GM18519 (cell line): ENCODE results near the gene MGAT5B.

ENCODE experiments used
- ATAC-seq: cut with Tn5 transposase; IDR thresholded peaks from one replicate; pipeline ENCODE4 v1.9.1; 2021; ENCODE audit warnings: mild to moderate bottlenecking, moderate library complexity; ENCODE audit not compliant: unreplicated experiment, low FRiP score

The MGAT5B gene

DNA sequence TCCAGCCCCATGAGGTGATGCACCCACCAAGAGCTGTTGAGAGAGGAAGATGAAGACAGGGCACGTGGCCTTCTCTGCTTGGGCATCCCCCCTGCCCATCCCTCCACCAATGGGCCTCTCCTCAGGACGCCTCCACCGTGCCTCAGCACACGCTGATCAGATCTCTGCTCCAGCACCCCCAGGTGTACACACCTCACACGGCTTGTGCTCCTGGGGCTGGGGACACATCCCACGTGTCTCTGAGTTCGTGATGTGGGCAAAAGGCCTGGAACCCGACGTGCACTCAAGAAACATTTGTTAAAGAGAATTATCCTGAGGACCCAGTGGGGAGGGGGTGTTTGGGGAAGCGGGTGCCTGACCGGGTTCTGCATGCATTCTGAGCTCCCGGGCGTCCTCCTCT is 55.3 kb downstream of the MGAT5B start:
- ATAC-seq, result no peak

DNA sequence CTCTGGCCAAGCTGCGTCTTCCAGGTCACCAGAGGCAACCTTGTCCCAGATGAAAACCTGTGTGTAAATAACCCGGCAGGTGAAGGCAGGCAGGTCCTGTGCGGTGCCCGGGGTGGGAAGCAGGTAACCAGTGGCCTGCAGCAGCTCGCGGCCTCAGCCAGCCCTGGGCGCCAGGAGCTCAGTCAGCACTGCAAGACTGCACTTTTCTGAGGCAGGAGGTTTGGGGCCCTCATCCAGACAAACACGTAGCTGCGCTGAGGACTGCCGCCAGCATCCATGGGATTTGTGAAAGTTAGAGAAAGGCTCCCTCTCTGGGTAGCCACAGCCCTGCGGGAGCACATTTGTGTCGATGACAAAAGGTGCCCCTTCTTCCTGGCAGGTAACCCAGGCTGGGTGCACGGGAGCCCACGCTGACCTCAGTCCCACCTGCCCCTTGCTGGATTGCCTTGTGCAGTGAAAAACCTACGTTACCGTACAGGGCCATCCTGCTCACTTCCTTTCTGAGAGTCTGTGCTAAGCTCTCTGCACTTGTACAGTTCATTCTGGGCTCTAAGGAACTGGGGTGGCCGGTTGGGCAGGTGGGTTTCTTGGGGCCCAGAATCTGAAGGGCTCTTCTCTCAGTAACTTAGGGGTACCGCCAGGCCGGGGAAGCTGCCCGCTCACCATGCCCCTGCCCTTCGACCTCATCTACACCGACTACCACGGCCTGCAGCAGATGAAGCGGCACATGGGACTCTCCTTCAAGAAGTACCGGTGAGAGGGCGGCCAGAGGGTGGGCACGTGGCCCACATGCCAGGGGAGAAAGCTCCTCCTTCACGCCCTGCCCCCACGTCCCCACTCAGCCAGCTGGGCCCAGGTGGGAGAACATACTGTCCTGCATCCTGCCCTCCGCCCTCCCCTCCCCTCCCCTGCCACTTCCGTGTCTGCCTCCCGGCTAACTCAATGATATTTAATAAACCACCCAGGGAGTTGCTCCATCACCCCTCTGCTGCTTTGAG is 56.4 kb downstream of the MGAT5B start:
- no peak for ATAC-seq

DNA sequence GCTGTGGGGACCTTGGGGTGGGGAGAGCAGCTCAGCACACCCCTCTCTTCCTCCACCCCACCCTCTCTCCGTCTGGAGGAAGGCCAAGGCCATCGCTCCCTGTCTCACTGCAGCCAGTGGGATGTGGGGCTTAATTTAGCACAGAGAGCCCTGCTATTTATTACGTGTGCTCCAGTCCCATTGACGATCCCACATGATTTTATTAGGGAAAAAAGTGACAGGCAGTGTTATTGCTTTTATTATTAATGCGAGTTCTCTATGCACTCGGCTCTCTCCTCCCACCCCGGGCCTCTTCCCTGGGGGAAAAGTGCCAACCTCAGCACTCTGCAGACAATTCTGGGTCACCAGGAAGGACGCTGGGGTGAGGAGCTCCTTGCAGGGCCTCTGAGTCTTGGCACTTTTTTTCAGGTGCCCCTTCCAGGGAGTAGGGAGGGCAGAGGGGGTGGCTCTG is 57.3 kb downstream of the MGAT5B start:
- ATAC-seq, result no peak

DNA sequence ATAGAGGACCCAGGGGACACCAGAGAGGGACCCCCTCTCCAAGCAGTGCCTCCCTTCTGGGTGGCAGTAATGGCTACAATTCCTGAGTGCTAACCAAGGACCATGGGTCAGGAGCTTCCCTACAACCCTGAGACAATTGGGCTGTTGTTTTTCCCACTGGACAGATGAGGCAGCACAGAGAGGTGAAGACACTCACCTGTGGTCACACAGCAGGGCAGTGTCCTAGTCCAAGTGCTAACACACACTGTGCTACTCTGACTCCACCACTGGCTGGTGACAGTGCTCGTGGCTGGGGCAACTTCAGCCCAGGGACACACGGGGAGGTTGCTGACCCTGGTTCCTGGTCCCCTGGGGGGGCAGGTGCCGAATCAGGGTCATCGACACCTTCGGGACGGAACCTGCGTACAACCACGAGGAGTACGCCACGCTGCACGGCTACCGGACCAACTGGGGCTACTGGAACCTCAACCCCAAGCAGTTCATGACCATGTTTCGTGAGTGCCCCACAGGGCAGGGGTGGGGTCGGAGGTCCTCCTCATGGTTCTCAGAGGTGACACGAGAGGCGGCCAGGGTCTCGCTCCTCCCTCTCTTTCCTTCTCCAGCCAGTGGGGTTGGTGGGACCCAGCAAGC is 58.1 kb downstream of the MGAT5B start:
- no peak for ATAC-seq

DNA sequence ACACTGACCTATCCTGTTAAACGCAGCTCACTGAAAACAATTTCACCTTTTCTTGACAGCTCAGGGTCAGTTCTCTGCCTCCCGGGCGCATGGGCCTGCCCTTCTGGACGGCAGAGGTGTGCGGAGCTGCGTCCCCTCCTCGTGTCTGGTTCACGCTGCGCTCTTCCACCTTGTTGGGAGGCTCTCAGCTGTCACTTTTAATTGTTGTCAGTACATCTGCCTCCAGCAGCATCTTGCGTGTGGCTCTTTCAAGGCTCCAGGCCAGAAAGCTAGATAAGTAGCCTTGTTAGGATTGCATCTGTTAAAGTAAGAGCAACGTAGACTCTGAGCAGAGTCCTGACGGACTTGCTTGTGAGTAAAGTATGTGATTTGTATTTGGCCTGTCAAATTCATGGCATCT is 59.4 kb downstream of the MGAT5B start:
- ATAC-seq, result no peak

DNA sequence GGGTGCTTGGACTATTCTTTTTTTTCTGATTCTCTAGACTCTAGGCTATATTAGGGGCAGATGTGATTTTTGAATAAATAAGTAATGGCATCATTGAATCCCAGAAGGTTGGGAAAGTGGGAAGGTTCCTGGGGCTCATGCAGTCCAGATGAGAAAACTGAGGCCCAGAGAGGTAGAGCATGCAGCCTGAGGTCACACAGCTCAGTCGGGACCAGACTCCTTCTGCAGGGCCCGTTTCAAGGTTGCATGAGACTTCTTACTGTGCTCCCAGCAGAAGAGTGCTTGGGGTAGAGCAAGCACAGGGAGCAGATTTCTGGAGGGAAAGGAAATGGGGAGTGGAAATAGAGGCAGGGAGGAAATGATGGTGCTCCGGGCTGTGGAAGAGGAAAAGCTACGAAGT is 59.8 kb downstream of the MGAT5B start:
- ATAC-seq, result no peak

DNA sequence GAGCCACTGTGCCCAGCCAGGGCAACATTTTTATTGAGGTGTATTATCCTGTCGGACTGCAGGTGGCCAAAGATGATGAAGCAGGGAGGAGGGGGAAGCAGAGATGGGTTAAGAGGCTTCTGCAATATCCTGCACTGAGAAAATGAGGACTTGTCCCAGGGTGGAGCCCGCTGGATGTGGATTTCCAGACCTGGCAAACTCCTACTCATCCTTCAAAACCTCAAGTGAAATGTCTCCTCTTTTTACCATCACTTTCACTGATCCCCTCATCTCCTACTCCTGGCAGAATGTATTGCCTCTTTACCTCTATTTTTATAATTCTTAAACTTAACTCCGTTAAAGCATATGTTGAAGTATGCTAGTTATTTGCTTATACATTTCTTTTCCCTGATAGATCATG is 60.9 kb downstream of the MGAT5B start:
- ATAC-seq, result no peak

DNA sequence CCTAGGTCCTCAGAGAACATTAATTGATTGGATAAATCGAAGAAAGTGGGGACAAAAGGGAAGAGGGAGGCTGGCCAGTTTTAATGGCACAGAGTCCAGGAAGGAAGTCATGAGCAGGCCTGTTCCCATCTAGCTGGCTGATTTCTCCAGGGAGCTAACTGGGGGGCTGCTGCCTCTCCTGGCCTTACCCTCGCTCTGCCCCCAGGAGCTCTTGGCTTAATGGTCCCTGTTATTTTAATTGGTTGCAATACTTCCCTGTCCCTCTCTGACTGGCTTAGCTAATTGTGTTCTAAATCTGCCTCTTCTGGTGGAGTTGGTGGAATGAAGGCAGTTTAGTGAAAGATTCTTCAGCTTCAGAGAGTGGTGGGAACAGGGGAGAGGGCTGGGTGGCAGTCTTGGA is 61.4 kb downstream of the MGAT5B start:
- no peak for ATAC-seq

DNA sequence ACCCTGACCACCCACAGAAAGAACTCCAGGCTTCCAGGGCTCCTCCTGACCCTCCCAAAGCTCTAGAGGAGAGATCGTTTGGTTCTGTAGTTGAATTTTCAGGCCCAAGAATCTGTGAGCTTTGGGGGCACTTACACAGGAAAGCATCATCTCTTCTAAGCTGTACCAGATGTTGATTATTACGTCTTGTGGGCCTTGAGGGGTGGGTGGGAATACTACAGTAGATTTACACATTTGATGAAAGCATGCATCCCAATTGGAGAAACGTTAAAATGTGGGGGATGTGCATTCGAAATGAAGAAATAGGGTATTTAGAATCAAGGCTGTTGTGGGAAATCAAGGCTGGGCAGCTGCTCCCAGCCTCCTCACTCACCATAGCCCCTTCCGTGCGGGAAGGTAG is 61.9 kb downstream of the MGAT5B start:
- no peak for ATAC-seq

DNA sequence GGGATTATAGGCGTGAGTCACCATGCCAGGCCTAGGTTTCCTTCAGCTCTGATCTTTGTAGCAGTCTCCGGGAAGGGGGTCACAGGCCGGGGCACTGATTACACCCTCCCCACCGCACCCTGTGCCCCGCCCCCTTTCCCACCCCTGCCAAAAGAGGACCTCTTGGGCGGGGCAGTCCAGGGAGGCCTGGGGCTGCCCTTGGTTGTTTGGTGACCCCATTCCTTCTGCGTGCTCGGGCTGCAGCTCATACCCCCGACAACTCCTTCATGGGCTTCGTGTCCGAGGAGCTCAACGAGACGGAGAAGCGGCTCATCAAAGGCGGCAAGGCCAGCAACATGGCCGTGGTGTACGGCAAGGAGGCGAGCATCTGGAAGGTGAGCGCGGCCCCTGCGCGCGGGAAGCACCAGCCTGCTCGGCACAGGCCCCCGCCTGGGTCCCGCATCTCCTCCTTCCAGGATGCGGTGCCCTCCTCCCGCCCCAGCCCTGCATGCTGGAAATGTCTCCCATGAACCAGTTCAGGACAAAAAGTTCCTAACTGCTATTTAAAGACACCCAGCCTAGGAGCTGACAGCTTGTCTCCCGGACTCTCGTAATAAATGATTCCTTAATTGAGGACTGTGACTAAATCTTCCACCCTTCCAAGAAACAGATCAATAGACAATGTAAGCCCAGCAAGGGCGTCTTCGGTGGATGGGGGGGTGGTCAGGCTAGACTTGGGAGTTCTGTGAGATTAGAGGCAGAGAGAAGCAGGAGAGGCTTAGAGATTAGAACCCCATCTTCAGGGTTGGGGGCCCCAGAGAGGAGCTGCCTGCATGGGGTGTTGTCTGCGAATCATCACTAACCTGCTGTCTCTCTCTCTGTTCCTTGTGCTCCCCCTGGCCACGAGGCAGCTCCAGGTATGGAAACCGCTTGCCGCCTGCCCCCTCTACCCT is 64.5 kb downstream of the MGAT5B start:
- ATAC-seq, result no peak

DNA sequence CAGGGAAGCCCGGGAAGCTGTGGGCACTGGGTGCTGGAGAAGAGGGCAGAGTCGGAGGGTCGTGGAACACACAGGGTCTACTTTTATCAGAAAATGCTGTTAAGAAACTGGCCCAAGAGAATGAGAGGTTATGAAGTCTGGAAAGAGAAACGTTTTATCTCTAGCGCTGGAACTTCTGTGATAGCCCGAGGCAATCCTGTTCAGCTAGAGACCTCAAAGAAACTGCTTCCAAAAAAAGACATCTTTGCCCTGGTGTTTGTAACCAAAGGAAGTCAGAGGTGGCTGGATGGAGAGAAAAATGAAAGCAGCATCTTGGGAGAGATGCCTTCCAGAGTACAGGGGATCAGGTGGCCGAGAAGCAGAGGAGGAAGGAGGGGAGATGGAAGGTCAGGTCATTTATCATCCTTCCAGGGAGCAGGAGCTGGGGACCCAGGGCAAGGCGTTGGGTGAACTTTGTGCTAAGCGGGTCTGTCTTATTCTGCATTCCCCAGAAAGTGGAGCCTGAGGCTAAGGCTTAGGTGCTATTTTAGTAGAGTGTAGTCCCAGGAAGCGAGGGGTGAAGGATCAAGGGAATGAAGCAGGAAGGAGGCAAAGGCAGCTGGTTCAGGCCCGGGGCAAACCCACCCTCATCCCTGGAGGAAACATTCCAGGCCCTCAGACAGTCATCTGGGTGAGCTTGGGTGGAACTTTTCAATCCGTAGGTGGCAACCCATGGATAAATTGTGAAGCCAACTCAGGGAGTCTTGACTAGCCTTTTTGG is 66.5 kb downstream of the MGAT5B start:
- ATAC-seq, result no peak

DNA sequence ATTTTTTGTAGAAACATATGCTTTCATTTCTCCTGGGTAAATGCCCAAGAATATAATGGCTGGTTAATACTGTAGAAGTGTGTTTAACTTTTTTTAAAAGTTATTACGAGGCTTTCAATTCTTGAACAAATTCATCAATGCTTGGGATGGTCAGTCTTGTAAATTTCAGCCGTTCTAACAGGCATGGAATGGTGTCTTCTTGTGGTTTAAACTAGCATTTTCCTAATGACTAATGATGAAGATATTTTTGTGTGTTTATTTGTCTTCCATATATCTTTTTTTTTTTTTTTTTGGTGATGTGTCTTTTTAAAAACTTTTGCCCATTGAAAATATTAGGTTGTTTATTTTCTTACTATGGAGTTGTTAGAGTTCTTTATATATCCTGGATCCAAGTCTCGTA is 67.1 kb downstream of the MGAT5B start:
- no peak for ATAC-seq

DNA sequence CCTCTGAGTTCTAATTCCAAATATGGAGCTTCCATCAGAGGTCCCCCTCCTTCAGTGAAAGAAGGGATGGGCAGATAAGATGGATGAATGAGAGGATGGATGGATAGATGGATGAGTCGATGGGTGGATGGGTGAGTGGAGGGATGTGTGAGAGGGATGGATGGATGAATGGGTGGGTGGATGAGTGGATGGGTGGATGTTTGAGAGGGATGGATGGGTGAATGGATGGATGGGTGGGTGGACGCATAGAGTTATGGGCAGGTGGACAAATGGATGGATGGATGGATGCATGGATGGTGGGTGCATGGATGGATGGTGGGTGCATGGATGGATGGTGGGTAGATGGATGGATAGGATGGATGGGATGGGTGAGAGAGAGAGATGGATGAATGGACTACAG is 69.0 kb downstream of the MGAT5B start:
- no peak for ATAC-seq

DNA sequence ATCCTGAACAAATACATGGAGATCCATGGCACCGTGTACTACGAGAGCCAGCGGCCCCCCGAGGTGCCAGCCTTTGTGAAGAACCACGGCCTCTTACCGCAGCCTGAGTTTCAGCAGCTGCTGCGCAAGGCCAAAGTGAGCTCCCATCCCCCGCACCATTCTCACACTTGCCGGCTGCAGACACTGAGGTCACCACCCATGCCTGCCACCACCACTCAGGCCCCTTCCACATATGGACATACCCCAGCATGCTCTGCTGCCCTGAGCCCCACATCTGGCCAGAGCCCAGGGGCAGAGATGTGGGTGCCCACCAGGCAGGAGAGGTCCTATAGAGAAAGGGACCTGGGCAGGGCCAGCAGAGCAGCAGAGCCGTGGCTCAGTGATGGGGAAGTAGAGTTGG is 69.8 kb downstream of the MGAT5B start:
- ATAC-seq, result no peak

DNA sequence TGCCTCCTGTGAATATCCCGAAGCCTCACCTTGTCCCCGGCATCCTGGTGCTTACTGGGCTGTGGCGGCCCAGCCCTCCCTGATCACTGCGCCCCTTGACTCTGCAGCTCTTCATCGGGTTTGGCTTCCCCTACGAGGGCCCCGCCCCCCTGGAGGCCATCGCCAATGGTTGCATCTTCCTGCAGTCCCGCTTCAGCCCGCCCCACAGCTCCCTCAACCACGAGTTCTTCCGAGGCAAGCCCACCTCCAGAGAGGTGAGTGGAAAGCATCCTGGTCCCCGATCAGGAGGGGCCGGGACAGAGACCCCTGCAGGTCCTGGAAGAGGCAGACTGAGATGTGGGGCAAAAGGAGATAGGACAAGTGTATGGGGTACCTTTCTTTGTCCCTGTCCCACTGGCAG is 72.1 kb downstream of the MGAT5B start:
- no peak for ATAC-seq

DNA sequence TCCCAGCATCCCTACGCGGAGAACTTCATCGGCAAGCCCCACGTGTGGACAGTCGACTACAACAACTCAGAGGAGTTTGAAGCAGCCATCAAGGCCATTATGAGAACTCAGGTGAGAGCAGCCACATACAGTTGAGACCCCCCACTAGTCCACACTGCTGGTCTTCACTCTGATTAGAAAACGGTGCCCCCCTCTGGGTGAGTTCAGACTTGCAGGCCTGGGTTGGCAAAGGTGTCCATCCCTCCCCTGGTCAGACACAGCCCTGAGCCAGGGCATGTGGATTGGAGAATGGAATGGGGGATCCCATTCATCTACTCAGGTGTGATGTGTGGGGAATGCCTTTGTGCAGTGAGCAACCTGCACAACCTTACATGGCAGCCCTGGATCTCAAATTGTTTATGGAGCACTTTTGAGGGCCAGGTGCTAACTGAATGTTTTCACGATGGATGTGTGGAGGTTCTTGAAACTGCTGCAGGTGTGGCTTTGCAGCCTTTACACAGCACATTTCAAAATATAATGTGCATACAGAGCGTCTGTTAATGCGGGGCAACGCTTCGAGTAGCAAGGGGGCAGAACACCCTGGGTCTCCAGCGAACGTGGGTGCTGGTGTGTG is 72.6 kb downstream of the MGAT5B start:
- ATAC-seq, result no peak

DNA sequence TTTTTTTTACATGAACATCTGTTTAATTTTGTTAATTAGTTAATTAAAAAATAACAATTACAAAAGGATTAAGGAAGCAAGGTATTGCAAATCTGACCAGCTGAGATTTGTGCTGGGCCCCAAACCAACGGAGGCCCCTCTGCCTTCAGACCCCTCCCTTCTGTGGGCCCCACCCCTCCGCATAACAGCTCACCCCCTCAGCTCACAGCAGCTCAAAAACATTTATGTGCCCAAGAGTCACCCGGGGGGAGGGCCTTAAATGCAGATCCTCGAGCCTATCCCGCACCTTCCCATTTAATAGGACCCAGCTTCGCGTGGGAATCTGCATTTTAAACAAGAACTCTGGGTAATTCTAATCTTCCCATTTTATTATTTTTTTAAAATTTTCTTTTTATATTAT is 75.0 kb downstream of the MGAT5B start:
- no peak for ATAC-seq

DNA sequence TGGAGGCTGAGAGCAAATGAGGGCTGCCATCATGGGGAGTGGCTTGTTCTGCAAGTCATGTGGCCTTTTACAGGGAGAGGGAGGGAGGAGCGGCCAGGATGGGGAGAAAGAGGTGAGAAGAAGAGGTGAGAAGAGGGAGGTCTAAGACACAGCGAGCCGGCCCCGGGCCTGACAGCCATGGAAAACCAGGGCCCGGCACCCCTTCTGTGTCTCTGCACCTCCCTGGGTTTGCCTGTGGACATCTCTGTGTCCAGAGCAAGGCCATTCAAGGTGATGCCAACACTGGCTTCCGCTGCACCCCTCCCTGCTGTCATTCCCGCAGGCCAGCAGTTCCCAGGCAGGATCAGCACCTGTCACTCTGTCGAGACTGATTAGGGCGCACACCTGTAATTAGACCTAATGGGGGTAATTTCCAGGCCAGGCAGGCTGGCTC is 75.6 kb downstream of the MGAT5B start:
- no peak for ATAC-seq

DNA sequence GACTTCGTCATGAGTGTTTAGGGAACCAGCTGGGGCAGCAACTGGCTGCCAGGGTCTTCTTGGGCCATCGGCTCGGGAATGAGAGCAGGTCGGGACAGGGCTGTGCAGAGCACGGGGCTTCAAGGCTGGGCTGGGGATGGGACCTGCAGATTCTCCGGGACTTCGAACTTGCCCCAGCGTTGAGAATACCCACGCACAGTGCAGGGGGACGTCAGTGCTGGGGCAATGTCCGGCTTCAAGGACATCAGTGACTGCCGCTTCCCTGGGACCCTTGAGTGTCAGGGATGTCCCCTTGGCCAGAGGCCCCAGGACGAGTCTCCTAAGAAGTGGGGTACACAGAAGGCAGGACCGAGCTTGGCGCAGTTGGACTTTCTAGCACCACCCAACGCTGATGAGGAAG is 76.3 kb downstream of the MGAT5B start:
- no peak for ATAC-seq
